ENCODE data around the gene ZDHHC14.

ZDHHC14 gene

DNA sequence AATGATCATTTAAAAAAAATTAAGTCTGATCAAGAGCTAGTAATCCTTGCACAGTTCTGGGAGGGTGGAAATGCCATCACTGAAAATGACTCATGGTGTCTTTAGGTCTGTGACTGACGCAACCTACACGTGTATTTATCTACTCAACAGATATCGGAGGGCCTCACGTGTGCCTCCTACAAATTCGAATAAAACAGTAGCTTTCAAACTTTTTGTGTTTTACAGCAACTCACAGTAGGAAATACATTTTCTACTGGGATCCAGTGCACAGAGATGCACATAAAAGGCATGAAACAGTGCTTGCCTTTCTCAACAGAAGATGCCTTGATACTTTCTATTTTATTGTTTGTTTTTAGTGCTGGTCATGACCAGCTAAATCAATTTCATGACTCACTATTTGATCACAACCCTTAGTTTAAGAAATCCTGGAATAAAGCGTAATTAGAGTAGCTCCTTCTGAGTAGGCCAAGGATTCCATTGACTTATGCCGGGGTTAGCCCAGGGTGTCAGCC is 232.1 kb downstream of the ZDHHC14 start:
- no peak for DNase-seq

DNA sequence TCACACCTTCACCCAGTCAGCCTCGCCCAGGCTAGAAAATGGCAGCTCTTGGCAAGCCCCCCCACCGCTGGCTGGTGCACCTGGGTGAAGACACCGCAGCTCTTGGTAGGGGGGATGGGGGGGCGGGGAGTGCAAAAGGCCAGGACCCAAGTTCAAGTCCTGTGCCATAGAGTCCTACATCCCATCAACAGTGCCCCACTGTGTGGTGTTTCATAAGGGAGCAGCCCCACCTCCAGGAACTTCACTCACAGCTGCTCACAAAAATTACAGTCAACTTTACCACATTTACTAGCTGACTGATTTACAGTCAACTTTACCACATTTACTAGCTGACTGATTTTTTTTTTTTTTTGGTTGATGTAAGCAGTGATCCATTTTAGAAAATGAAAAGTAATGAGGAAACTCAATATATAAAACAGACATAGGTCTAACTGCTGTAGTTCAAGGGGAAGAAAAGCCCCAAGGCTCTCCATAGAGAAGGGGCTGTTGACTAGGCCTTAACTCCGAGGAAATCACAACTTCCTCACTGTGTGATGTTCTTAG is 233.1 kb downstream of the ZDHHC14 start:
- no peak for DNase-seq

DNA sequence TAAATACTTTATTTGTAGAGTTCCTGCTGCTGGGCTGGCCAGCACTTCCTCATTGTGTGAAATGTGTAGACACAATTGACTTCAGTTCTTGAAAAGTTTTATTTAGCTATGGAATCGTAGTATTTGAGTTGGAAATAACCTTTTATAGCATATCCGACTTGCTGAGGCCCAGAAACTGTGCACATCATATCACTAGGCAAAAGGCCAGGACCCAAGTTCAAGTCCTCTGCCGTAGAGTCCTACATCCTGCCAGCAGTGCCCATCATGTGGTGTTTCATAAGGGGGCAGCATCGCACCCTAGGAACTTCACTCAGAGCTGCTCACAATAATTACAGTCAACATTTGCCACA is 234.4 kb downstream of the ZDHHC14 start:
- peak in 3 of 56 donors; percentile 14 to 26 (median 21) for DNase-seq

DNA sequence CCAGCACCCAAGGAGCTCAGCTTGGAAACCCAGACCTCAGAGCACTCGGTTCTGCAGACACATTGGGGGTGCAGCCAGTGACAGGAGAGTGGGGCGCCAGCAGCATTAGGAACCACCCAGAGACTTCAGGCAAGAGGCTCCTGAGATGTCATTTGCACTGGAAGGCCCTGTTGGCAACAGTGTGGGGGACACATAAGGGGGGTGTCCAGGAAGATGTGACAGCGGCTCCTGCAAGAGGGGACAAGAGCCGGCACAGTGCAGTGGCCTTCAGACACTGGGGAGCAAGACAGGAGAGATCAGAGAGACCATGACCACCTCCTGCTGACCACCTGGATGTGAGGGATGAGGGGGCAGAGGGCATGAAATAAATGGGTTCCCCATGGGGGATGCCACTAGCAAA is 235.0 kb downstream of the ZDHHC14 start:
- DNase-seq: no peak

DNA sequence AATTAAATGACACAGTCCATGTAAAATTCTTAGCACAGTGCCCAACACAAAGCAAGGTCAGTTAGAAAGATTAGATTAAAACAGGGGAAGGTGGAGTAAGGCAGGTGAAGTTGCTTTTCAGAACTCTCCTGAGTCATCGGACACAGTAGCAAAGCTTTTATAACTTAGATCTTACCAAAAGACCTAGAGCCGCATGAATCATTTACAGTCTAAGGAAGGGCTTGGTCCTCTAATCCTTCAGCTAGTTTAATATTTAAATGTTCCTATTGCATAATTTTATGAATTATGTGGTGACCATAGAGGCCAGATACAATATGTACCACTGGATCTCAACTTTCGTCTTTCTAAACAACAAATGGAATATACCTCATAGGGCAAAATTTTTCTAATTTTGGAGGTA is 240.0 kb downstream of the ZDHHC14 start:
- no peak for DNase-seq

DNA sequence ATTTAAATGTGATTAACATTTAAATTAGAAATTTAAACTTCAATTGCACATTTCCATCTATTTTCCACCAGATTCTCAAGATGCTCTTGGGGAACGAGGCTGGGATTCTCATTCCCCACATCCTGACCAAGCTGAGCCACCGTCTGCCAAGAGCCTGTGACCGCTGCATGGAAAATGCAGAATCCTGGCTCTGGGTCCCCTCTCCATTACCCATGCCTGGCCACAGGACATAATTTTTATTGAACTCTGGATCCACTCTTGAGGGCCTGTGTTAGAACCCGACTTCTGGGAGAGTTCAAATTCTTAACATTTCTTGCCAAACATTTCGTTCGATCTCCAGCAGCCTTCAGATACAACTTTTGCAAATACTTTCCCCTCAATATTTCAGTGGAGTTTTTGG is 240.4 kb downstream of the ZDHHC14 start:
- no peak for DNase-seq

DNA sequence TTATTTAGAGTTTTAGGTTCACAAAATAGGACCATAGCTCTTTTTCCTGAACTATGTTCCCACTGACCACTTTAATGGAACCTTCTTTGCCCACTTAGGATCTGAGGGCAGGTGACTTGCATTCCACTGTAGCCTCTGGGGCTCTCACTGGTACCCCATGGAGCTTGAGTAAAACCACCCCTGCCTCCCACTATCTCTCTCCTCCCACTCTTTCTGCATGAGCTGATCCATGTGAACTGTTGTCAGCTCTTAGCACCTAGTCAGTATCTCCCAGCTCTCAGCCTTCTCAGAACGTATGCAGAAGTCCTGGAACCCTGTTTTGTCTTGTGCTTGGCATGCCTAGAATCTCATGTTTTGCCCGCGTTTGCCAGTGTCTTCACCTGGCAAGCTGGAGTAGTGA is 241.4 kb downstream of the ZDHHC14 start:
- DNase-seq: no peak

DNA sequence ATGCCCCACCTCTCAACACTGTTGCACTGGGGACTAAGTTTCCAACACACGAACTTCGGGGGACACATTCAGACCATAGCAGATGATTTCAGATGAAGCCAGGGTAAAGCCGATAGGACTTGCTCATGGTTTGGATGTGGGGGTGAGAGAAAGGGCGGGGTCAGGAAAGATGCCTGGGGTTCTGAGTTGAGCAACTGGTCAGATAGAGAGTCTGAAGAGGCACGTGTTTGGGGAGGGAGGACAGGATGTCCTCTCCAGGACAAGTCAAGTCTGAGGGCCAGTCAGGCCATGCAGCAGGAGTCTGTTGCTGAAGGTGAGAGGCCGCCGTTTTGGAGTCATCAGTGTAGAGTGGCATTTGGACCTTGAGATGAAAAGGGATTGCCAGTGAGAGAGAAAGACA is 244.1 kb downstream of the ZDHHC14 start:
- DNase-seq: no peak

DNA sequence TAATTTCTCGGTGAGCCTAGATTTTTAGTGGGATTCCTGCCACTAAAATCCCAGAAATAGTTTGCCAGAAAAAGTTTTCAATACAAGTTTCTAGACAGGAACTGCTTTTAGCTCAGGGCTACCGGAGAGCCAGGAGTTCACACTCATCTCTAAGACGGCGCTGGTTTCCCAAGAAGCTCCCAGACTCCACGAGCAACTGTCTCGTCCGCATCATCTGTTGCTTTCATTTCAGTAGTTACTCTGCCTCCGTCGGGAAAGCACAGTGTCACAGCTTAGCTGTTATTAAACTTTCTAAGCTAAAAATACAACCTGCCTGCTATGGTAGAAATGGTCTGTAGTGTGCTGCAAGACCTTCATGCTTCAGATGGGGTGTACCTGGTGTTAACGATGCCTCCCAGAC is 244.8 kb downstream of the ZDHHC14 start:
- DNase-seq: no peak

DNA sequence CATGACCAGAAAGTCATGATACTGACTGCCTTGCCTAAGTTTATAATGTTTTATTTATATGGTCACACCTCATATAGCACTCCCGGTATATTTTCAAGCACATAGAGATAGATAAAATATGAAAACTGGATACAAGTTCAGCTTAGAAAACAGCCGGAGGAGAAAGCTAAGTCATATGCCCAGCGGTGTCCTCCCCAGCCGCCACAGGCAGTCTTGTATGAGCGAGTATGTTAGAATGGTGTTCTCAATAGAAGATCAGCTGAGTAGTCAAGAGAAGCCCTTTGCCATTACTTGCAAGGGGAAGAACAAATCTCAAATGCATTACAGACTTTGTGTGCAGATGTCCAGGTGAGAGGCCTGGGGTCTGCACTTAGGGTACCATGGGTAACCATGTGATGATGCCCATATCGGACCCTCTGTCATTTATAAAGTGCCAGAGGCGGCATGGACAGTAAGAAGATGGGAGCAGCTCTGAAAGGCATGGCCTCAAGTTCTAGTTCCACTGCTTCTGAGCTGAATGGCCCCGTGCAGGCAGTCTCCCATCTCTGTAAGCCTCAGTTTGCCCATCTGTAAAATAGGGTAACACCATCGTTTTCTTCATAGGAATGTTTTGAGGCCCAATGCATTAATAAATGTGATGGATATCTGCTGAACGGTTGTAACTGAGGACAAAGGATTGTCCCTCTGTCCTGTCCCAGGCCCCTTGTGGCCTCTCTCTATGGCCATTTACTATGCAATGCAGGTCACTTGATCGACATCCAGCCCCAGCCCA is 246.4 kb downstream of the ZDHHC14 start:
- DNase-seq: no peak

DNA sequence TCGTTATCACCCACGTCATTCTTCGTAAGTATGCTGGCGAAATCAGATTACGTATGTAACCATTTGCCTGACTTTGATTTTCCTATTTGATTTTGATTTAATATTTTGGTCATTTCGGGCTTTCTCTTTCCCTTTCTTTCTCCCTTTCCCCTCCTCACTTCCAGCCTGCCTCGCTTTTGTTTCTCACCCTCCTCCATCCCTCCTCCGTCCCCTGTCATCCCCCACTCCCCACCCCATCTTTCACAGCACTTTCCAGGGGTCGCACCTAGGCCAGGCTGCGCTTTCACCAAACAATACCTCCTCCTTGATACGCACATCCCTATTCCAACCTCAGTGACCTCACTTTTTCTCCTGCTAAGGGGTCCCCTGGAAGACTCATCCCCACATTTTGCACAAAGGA is 247.5 kb downstream of the ZDHHC14 start:
- no peak for DNase-seq

DNA sequence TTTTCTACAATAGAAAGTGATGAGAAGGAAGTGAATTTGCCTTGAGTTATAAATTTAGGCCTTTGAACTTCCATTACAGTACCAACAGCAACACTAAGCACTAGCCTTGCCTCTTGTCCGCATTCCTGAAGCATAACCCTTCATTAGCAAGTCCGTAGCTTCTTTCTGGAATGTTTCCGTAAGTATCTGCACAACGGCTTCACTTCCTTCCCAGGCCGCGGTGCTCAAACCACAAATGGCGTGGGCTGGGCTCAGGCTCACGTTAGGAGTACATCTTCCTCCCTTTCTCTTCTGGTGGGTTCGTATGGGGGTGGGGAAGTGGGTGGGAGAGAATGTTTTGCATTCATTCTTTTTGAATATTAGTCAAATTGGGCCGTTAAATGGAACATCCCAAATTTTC is 248.2 kb downstream of the ZDHHC14 start:
- no peak for DNase-seq

DNA sequence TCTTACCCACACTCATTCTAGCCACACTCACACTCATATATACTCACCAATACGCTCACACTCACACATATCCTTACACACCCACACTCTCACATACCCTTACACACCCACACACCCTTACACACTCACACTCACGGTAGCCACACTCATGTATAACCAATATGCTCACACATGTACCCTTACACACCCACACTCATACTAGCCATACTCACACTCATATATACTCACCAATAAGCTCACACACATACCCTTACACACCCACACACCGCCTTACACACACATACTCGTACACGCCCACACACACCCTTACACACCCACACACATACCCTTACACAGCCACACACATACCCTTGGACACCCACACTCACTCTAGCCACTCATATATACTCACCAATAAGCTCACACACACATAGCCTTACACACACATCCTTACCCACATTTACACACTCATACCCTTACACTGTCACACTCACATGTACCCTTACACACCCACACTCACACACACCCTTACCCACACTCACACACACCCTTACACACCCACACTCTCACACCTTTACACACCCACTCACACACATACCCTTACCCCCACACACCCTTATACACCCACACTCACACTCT is 249.6 kb downstream of the ZDHHC14 start:
- no peak for DNase-seq

DNA sequence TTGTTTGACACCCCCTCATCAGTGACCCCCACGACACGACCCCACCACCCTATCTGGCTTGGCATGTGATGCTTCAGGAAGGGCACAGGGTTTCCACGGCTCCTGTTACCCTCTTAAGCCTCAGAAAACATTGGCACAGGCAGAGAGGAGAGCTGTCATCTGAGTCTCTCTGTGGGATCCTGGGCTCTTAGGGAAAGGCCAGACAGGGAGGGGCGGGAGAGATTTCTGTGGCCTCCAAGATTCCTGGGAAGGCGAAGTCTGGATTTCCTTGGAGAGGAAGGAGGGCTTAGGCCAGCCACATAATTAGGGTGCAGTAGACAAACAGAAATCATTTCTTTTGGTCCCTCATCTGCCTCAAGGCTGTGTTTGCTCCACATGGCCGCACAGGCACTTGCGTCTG is 250.4 kb downstream of the ZDHHC14 start:
- no peak for DNase-seq

DNA sequence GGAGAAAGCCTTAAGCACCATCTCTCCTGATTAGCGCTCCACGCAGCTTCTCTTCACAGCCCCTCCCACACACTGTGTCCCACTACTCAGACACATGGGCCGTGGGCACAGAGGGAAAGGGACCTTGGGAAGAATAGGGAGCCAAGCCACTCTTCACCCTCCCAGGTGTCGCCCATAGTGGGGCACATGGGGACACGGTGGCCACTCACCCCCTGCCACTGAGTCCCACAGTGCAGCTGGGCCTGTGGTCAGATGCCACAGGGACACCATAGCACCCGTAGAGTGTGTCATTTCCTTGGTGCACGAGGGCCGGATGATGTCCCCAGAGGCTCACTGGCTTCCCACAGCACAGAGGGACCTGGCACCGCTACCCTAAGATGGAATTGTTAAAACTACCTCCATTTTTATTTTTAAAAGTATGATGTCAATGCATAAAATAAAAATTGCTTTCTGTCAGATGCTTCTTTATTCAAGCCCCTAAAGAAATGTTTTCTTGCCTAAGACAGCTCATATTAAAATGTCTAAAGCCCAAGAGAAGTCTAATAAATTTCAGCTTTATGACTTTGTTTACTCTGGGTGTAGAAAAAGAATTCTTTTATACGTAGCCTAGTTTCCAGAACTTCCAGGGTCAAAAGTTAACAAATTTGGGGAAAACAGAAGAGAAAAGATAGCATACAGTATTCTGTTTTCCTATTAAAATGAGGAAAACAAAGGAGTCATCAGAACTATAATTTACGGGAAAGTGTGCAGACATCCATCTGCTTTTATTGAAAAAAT is 251.0 kb downstream of the ZDHHC14 start:
- no peak for DNase-seq

DNA sequence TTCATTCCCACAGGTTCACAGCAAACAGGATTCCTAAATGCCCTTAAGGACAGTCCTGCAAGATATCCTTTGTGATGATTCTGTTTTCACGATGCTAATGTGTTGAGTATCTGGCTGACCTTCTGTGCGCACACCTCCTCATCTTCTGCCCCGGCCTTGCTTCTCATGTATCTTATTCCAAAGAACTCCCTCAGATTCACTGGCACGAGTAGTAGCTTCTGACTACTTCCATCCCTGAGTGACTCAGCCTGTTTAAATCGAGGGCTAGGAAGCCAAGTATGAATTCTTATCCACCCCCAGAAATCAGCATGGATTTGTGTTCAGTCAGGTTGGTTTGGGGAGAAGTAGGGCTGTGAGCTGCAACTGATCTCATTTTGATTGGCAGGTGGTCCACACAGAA is 251.8 kb downstream of the ZDHHC14 start:
- DNase-seq: peak in 5 of 56 donors; percentile 15 to 49 (median 25)

DNA sequence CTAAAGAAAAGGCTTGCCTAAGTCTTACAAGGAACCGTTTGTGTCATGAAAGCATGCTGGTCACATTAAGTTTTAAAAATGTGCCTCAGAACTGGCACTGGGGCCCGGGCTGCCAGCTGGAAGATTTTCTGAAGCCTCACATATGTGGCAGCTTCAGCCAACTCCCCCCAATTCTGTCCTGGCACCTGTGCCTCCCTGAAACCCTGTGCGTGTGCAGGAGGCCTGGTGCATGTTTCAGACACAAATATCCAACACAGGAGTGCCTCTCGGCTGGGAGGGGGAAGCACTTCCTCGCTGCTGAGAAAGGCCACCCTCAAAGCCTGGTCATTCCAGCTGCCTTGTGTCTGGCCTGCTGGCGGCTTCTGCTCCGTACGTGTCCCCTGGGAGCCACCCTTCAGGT is 253.6 kb downstream of the ZDHHC14 start:
- no peak for DNase-seq

DNA sequence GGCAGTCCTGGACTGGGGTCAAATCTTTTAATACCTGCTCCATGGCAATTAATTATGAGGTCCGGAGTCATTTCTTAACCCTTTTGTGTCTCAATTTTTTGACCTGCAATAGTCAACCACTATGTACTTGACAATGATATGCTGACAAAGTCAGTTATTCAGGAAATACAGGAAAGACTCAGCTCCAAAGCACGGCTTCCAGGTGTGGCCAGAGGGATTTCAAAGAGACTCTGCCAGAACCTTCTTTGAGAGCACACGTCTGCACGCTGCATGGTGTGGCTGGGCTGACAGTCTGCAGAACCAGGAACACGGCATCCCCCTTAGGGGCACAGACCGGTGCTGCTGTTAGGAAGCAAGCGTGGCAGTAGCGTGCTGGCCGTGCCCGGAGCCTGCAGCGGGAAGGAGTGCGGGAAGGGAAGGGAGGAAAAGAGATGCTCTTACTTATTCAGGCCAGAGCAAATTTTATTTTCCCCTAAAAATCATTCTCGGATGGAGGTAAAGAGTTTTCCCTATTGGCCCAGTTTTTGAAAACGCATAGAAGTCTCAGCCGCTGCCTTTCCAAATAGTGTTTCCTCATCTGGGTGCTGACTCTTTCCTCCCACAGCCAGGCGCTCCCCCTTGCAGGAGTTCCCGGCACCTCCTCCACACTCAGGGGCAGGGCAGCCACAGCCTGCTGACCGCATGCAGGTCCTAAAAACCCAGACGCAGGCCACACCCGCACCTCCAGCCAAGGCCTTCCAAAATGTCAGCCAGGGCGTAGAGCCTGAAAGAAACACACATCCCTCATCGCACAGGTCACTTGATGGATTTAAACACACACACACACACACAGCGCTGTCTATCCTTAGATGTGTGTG is 254.6 kb downstream of the ZDHHC14 start:
- no peak for DNase-seq

DNA sequence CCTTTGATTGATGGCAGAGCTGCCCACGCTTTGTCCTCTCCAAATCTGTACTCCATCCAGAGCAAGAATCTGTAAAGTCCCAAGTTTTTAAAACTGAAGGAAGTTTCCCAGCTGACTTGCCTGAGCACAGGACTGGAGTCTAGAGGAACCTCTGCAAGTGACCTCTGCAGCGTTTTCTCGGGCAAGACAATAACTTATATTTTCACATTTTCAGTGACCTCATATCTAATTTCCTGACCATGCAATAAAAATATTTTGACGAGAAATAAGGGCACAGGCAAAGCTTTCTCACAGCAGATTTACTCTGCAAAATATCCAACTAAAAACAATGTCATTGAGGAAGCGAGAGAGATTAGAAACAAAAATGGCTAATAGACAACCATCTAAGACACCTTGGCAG is 256.5 kb downstream of the ZDHHC14 start:
- DNase-seq: no peak

DNA sequence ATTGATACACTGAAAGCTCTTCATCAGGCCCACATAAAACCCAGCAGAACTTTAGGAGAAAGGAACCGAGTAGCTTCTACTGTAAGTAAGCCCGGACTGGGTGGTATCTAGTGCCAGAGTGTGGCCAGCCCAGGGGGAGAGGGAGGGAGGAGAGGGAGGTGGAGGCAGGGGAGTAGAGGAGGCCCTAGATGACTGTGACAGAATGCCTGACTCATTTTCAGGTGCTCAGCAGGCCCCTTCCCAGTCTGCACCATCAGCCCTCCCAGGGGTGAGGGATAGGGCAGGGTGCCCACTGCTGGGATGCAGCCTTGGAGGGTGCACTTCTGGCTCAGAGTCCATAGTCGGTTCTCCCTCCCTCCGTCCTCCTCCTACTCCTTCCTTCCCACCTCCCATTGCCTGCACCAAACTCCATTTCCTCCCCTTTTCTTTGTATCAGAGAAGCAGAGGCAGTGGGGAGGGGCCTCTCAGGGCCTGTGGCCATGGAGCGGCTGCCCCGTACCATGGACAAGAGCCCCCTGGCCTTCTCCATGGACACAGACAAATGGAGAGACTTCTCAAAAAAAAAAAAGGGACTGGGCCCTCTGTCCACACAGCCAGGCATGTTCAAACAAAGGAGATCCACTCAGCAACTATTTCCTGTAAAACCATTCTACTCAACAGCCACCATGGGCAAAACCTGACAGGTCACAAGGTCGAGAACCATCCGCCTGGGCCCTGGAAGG is 257.1 kb downstream of the ZDHHC14 start:
- no peak for DNase-seq
